HL-60 (cell line): ENCODE results near the gene TM9SF3.
"Not testable (repeated sequence)": the region's sequence is repeated elsewhere in the genome, so short reads cannot be mapped to it uniquely, and the experiment has no call there.

Experiments used
- DNase-seq, 2 experiments: peaks; one replicate each; pipeline ENCODE4 v3.0.0-alpha.2; 2010 to 2020; ENCODE audit warnings: low read depth in 1 of 2, low spot score in 1 of 2
- H3K27ac ChIP-seq: fragments of 250-450 bp; sonication (Bioruptor Pico); replicated peaks from 2 replicates; pipeline ENCODE4 v1.5.1; 2020; ENCODE audit warnings: mild to moderate bottlenecking, moderate library complexity
- H3K27me3 ChIP-seq: fragments of 250-450 bp; sonication (Bioruptor Pico); 2 replicates; pipeline ENCODE4 v1.5.1; 2021; ENCODE audit warnings: mild to moderate bottlenecking, moderate library complexity; ENCODE audit not compliant: insufficient read depth, poor library complexity, severe bottlenecking
- H3K4me3 ChIP-seq: replicated peaks from 2 replicates; pipeline ENCODE4 v1.5.1; 2011; ENCODE audit warnings: mild to moderate bottlenecking, control low read depth, low read length; ENCODE audit not compliant: insufficient read depth
- GABPA ChIP-seq: IDR thresholded peaks from 2 replicates; pipeline ENCODE4 v1.6.1; 2012; ENCODE audit warnings: low read depth
- POLR2AphosphoS5 ChIP-seq: IDR thresholded peaks from 2 replicates; pipeline ENCODE4 v1.6.1; 2012; ENCODE audit warnings: low read depth
- SPI1 ChIP-seq: IDR thresholded peaks from 2 replicates; pipeline ENCODE4 v1.6.1; 2012; ENCODE audit warnings: low read depth, mild to moderate bottlenecking, borderline replicate concordance
- TF ChIP-seq, protein P1 (sequence below): IDR thresholded peaks from 2 replicates; pipeline ENCODE4 v1.6.1; 2012; ENCODE audit warnings: low read depth; ENCODE audit not compliant: insufficient replicate concordance
- TF ChIP-seq, protein P2 (sequence below): IDR thresholded peaks from one replicate; pipeline ENCODE4 v1.5.1; 2011; ENCODE audit warnings: low read length, control low read depth, inconsistent platforms; ENCODE audit not compliant: insufficient read depth

The TM9SF3 gene

DNA sequence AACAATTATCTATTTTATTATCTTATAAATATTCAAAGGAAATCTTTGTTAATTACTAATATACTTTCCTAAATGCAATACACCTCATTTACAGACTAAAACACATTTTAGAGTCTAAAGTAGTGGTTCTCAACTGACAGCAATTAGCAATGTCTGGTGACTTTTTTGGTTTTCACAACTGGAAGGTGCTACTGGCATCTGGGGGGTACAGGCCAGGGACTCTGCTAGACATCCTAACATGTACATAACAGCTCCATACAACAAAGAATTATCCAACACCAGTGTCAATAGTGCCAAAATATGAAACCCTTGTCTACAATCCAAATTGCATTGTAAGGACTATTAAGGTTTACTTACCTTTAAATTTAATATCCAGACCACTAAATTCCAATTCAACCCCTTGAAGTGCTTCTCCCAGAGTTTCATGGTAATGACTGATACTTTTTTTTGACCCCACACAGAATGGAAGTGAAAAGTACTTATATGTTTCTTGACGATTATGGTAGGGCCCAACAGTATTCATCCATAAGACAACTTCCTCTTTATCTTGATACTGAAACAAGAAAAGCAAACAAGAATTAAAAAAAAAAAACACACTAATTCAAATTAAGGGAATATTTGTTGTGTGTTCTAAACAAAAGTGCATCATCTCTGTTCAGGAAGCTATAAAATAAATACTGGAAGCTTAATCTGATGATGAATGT lies 10.4 kb downstream of the TM9SF3 start:
- H3K4me3 ChIP-seq, result no peak overlapping the region
- H3K27me3 ChIP-seq, result no peaks in the 10 kb centered on the region
- DNase-seq, result no peak
- TF ChIP-seq SPI1, result no peak
- TF ChIP-seq GABPA, result no peak
- TF ChIP-seq POLR2AphosphoS5, result no peak
- H3K27ac ChIP-seq, result no peak overlapping the region

DNA sequence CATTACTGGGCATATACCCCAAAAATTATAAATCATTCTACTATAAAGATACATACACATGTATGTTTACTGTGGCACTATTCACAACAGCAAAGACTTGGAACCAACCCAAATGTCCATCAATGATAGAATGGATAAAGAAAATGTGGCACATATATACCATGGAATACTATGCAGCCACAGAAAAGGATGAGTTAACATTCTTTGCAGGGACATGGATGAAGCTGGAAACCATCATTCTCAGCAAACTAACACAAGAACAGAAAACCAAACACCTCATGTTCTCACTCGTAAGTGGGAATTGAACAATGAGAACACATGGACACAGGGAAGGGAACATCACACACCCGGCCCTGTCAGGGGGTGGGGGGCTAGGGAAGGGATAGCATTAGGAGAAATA lies 12.2 kb downstream of the TM9SF3 start:
- H3K4me3 ChIP-seq, H3K27me3 ChIP-seq, DNase-seq, H3K27ac ChIP-seq: not testable (repeated sequence)

DNA sequence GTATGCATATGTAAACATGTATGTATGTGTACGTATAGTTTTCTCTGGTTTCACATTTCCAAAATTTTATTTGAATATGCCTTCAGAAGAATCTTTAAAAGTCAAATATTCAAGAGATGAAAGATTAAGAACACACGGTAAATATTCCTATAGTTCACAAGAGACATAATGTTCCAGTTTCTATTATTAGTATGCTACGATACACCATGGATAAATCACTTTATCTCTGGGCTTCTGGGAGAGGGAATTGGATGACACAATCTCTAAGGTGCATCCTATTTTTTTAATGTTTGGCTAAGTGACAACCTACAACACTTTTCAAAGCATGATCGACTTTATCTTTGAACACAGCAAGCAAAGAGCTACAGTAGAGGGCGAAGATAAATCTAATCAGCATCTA lies 13.8 kb downstream of the TM9SF3 start:
- TF ChIP-seq, protein P1, sequence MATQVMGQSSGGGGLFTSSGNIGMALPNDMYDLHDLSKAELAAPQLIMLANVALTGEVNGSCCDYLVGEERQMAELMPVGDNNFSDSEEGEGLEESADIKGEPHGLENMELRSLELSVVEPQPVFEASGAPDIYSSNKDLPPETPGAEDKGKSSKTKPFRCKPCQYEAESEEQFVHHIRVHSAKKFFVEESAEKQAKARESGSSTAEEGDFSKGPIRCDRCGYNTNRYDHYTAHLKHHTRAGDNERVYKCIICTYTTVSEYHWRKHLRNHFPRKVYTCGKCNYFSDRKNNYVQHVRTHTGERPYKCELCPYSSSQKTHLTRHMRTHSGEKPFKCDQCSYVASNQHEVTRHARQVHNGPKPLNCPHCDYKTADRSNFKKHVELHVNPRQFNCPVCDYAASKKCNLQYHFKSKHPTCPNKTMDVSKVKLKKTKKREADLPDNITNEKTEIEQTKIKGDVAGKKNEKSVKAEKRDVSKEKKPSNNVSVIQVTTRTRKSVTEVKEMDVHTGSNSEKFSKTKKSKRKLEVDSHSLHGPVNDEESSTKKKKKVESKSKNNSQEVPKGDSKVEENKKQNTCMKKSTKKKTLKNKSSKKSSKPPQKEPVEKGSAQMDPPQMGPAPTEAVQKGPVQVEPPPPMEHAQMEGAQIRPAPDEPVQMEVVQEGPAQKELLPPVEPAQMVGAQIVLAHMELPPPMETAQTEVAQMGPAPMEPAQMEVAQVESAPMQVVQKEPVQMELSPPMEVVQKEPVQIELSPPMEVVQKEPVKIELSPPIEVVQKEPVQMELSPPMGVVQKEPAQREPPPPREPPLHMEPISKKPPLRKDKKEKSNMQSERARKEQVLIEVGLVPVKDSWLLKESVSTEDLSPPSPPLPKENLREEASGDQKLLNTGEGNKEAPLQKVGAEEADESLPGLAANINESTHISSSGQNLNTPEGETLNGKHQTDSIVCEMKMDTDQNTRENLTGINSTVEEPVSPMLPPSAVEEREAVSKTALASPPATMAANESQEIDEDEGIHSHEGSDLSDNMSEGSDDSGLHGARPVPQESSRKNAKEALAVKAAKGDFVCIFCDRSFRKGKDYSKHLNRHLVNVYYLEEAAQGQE, result no peak
- TF ChIP-seq SPI1 (no peak), POLR2AphosphoS5 (no peak)
- TF ChIP-seq, protein P2, sequence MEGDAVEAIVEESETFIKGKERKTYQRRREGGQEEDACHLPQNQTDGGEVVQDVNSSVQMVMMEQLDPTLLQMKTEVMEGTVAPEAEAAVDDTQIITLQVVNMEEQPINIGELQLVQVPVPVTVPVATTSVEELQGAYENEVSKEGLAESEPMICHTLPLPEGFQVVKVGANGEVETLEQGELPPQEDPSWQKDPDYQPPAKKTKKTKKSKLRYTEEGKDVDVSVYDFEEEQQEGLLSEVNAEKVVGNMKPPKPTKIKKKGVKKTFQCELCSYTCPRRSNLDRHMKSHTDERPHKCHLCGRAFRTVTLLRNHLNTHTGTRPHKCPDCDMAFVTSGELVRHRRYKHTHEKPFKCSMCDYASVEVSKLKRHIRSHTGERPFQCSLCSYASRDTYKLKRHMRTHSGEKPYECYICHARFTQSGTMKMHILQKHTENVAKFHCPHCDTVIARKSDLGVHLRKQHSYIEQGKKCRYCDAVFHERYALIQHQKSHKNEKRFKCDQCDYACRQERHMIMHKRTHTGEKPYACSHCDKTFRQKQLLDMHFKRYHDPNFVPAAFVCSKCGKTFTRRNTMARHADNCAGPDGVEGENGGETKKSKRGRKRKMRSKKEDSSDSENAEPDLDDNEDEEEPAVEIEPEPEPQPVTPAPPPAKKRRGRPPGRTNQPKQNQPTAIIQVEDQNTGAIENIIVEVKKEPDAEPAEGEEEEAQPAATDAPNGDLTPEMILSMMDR, result no peak
- no peak overlapping the region for H3K27ac ChIP-seq
- no peak overlapping the region for H3K4me3 ChIP-seq
- no peaks in the 10 kb centered on the region for H3K27me3 ChIP-seq
- DNase-seq, result no peak

DNA sequence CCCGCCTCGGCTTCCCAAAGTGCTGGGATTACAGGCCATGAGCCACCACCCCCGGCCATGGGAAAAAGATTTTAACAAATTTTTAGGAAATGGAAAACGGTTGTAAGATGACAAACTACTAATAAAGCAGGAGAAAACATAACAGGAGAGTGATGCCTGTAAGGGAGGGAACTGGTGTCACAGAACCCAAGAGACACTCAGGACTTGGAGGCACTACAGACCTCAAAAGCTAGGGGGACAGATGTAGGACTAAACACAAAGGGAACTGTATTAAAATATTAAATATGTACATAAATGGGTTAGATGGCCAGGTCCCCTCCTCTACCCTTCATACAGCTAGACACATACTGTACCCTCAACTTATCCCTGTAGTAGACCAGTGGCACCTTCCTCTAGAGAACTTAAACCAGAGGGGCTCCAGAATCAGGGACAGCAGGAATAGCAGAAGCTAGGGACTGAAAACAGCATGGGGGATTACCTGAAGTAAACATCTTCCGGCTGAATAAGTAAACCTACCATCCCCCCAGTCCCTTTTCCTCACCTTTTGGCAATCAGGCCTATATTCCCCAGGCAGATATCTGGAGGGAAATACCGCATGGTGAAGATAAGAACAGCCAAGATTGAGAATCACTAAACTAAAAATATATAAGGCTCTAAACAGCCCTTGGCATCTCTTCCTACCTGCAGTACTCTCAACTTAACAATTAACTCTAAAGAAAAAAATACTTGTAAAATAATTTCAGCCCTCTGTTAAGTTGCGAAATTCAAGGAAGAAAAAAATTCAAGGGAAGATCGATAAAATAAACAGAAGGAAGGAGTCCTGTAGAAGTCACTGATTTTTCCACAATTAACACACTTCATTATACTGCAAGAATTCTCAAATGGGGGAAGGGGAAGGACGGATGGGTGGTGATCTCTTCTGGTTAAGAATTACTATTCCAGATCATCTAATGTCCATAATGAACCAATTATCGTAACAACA lies 15.5 kb downstream of the TM9SF3 start:
- Histone ChIP-seq H3K27me3 (no peaks in the 10 kb centered on the region), H3K4me3 (no peak overlapping the region), H3K27ac (no peak overlapping the region)
- DNase-seq, result no peak
- TF ChIP-seq, protein P1, result no peak

DNA sequence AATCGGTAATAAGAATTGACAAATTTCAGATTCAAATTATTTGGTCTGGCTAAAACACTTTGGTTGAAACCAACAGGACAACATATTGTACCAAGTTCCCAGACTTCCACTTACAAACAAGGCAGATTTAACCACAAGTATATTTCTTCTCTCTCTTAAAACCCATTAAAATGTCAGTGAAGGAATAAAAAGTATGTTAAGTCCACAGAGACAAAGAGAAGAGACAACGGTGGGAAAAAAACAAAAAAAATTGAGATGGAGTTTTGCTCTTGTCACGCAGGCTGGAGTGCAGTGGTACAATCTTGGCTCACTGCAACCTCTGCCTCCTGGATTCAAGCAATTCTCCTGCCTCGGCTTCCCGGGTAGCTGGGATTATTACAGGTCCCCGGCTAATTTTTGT lies 16.3 kb downstream of the TM9SF3 start:
- DNase-seq, result no peak
- TF ChIP-seq, protein P1, result no peak
- TF ChIP-seq POLR2AphosphoS5 (no peak), GABPA (no peak), SPI1 (no peak)
- TF ChIP-seq, protein P2, result no peak
- H3K27ac ChIP-seq, result no peak overlapping the region
- H3K27me3 ChIP-seq, result no peaks in the 10 kb centered on the region
- no peak overlapping the region for H3K4me3 ChIP-seq
